K562 (cell line): ENCODE results near the gene ZNF512B. TPM values are rescaled to one million over a fixed set of nuclear protein-coding genes. Genes with fewer than 3 reads are reported as not detected.

Experiments used
- ADNP ChIP-seq: fragments of 200-800 bp; sonication (Bioruptor generic); IDR thresholded peaks from 2 replicates; pipeline ENCODE4 v1.6.1; 2016; ENCODE audit warnings: missing genetic modification characterization, missing compliant biosample characterization
- ELK3 ChIP-seq: fragments of 450-650 bp; formaldehyde crosslinking; IDR thresholded peaks from 2 replicates; pipeline ENCODE4 v1.4.0; 2020; ENCODE audit warnings: mild to moderate bottlenecking
- EWSR1 ChIP-seq: fragments of 450-650 bp; IDR thresholded peaks from 2 replicates; pipeline ENCODE4 v1.6.1; 2018; ENCODE audit warnings: borderline replicate concordance, mild to moderate bottlenecking, low read depth, moderate library complexity; ENCODE audit not compliant: partially characterized antibody
- FIP1L1 ChIP-seq: fragments of 200-400 bp; formaldehyde crosslinking; IDR thresholded peaks from 2 replicates; pipeline ENCODE4 v1.6.1; 2018; ENCODE audit warnings: mild to moderate bottlenecking, low read depth, low read length; ENCODE audit not compliant: poor library complexity, severe bottlenecking
- HMBOX1 ChIP-seq: sonication (generic); IDR thresholded peaks from 2 replicates; pipeline ENCODE4 v1.6.1; 2016
- HMG20B ChIP-seq: fragments of 250-450 bp; sonication (Bioruptor Pico); IDR thresholded peaks from 2 replicates; pipeline ENCODE4 v1.5.0; 2021; ENCODE audit warnings: mild to moderate bottlenecking
- HSF4 ChIP-seq: fragments of 250-450 bp; sonication (Bioruptor Pico); IDR thresholded peaks from 2 replicates; pipeline ENCODE4 v2.1.2; 2022; ENCODE audit warnings: mild to moderate bottlenecking, moderate library complexity, borderline replicate concordance
- IRF2 ChIP-seq: sonication (generic); formaldehyde crosslinking; IDR thresholded peaks from 2 replicates; pipeline ENCODE4 v1.8.1; 2022; ENCODE audit warnings: mild to moderate bottlenecking, missing genetic modification reagents
- LARP7 ChIP-seq: fragments of 450-650 bp; IDR thresholded peaks from 2 replicates; pipeline ENCODE4 v1.6.1; 2016
- MBD2 ChIP-seq: sonication (generic); IDR thresholded peaks from 2 replicates; pipeline ENCODE4 v1.6.1; 2016; ENCODE audit warnings: low read depth, borderline replicate concordance
- MEIS2 ChIP-seq: fragments of 450-650 bp; IDR thresholded peaks from 2 replicates; pipeline ENCODE4 v1.6.1; 2014; ENCODE audit warnings: mild to moderate bottlenecking; ENCODE audit not compliant: partially characterized antibody
- NR4A1 ChIP-seq, 2 experiments: fragments of 250-450 bp in 1 of 2; fragments of 450-650 bp in 1 of 2; sonication (Bioruptor Pico) in 1 of 2; IDR thresholded peaks; 2 replicates each; pipeline versions ENCODE4 v1.4.0 to v1.6.1; 2016 to 2020; ENCODE audit warnings: mild to moderate bottlenecking in 2 of 2, missing compliant biosample characterization in 1 of 2, missing genetic modification characterization in 1 of 2, moderate library complexity in 1 of 2
- PHF8 ChIP-seq: fragments of 200-600 bp; sonication (generic); IDR thresholded peaks from 2 replicates; pipeline ENCODE4 v1.6.1; 2012; ENCODE audit warnings: mixed run types, mild to moderate bottlenecking, inconsistent platforms, low read length, moderate library complexity, borderline replicate concordance
- POLR2B ChIP-seq: fragments of 450-650 bp; IDR thresholded peaks from 2 replicates; pipeline ENCODE4 v1.6.1; 2018; ENCODE audit warnings: low read depth; ENCODE audit not compliant: partially characterized antibody
- PREB ChIP-seq: sonication (generic); formaldehyde crosslinking; IDR thresholded peaks from 2 replicates; pipeline ENCODE4 v1.8.1; 2023; ENCODE audit warnings: mild to moderate bottlenecking, missing genetic modification reagents
- RERE ChIP-seq: sonication (generic); formaldehyde crosslinking; IDR thresholded peaks from 2 replicates; pipeline ENCODE4 v1.8.0; 2023; ENCODE audit warnings: missing genetic modification reagents, mild to moderate bottlenecking, borderline replicate concordance
- SMARCA4 ChIP-seq: fragments of 450-650 bp; IDR thresholded peaks from 2 replicates; pipeline ENCODE4 v1.6.1; 2016
- TBL1XR1 ChIP-seq, 2 experiments: IDR thresholded peaks; 2 replicates each; pipeline ENCODE4 v1.6.1; 2012; ENCODE audit warnings: improper control_type of control experiment in 2 of 2, low read length in 2 of 2, mild to moderate bottlenecking in 1 of 2
- ZFP36 ChIP-seq: fragments of 150-350 bp; IDR thresholded peaks from 2 replicates; pipeline ENCODE4 v1.6.1; 2018; ENCODE audit warnings: low read length, low read depth; ENCODE audit not compliant: partially characterized antibody
- ZNF668 ChIP-seq: fragments of 250-450 bp; sonication (Bioruptor Pico); IDR thresholded peaks from 2 replicates; pipeline ENCODE4 v1.8.0; 2022; ENCODE audit warnings: mild to moderate bottlenecking, inconsistent platforms
- polyA plus RNA-seq, 8 experiments: library from polyadenylated mRNA; depleted of rRNA in 4 of 8; stranded (reverse) in 5 of 8; unstranded in 3 of 8; fragments of >200 nt; fragmentation: Nextera tagmentation in 2 of 8; fragmentation: Illumina TruSeq in 1 of 8; extraction: Ambion mirVana in 2 of 8; extraction: Trizol in 1 of 8; gene quantifications; 2 replicates each; pipeline versions ENCODE4 v1.2.1 to v1.2.3, GENCODE V29; 2011 to 2014; ENCODE audit warnings: inconsistent platforms in 1 of 8, missing spikeins in 1 of 8
- total RNA-seq, 7 experiments: library from RNA; depleted of rRNA in 6 of 7; stranded (reverse); fragments of >200 nt in 6 of 7; fragmentation: Illumina TruSeq in 2 of 7; extraction: Trizol in 2 of 7; gene quantifications; 2 replicates each; pipeline versions ENCODE4 v1.2.1 to v1.2.3, GENCODE V29; 2011 to 2021; ENCODE audit warnings: low replicate concordance in 1 of 7

The ZNF512B gene
- total and polyA plus RNA-seq, 9 of the 15 experiments (the other 6 are each of a cell fraction or from before 2014, with no cell fraction given), result 0.01 to 27.8 (median 8.2) TPM

GRCh38 chr20:63957004-63957689 is 12.6 kb downstream of the ZNF512B start (continued):
- TF ChIP-seq RERE (CRISPR knock-in tag) (0 out of 2 replicates have a peak, but pooled peaks have one; percentile 31), HMBOX1 (no peak), ELK3 (no peak), ZFP36 (no peak), PHF8 (peak; percentile 66; the same call in 1 of the 2 replicates), MEIS2 (no peak), NR4A1 (CRISPR knock-in tag; IDR thresholded peaks at IDR 0.05) (no peak), NR4A1 (tag; IDR thresholded peaks at IDR 0.05) (no peak), IRF2 (CRISPR knock-in tag) (no peak), POLR2B (peak; percentile 44), HSF4 (CRISPR knock-in tag) (no peak), SMARCA4 (no peak), HMG20B (CRISPR knock-in tag) (no peak), TBL1XR1 (IDR thresholded peaks at IDR 0.05; ENCODE audit: low read length in 2 of 2) (no peak), MBD2 (no peak), PREB (CRISPR knock-in tag) (no peak), LARP7 (no peak), ADNP (no peak), FIP1L1 (no peak), EWSR1 (no peak), ZNF668 (no peak)
